ENCODE data around the gene CRTAC1. TPM values are rescaled to one million over a fixed set of nuclear protein-coding genes. Genes with fewer than 3 reads are reported as not detected.

CRTAC1 gene
- polyA plus RNA-seq, 2 of the 4 experiments (the other 2 are of a cell fraction), result 0.32 to 0.39 TPM

DNA sequence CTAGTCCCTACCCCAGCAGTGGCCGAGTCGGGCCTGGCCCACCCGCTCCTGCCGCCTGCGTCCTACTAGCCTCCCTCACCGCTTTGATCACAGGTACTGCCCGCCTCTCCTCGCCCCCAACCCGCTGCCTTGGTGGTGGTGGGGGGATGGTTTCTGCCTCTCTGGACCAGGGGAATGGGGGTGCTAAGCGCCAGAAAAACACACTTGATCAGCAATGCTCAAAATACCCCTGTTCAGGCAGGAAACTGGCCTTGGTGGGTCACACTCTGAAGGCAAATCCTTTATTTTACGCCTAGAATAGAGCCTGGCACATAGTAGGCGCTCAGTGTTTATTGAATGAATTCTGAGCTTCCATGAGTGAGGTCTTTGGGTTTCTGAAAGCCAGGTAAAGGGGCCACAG lies 1.0 kb upstream of the CRTAC1 start:
- Histone ChIP-seq H3K4me2 (no peak overlapping the region), H3K27ac (no peak overlapping the region), H3K9me3 (no peaks in the 10 kb centered on the region), H3K4me3 (no peak overlapping the region), H3K4me1 (peaks cover 15% of the 10 kb centered on the region; the same call in 1 of the 3 replicates)
- ChIA-PET CTCF (interaction anchor here (2.6 to 26.7 kb wide), 5 partner anchors 10 to 240 kb away, joined by 11 to 660 read pairs (median 42); no protein-coding TSS in a partner anchor), POLR2A (no interaction called here)
- no peak for TF ChIP-seq RARB (CRISPR knock-in tag; IDR thresholded peaks at IDR 0.05)
- TF ChIP-seq, protein P1, sequence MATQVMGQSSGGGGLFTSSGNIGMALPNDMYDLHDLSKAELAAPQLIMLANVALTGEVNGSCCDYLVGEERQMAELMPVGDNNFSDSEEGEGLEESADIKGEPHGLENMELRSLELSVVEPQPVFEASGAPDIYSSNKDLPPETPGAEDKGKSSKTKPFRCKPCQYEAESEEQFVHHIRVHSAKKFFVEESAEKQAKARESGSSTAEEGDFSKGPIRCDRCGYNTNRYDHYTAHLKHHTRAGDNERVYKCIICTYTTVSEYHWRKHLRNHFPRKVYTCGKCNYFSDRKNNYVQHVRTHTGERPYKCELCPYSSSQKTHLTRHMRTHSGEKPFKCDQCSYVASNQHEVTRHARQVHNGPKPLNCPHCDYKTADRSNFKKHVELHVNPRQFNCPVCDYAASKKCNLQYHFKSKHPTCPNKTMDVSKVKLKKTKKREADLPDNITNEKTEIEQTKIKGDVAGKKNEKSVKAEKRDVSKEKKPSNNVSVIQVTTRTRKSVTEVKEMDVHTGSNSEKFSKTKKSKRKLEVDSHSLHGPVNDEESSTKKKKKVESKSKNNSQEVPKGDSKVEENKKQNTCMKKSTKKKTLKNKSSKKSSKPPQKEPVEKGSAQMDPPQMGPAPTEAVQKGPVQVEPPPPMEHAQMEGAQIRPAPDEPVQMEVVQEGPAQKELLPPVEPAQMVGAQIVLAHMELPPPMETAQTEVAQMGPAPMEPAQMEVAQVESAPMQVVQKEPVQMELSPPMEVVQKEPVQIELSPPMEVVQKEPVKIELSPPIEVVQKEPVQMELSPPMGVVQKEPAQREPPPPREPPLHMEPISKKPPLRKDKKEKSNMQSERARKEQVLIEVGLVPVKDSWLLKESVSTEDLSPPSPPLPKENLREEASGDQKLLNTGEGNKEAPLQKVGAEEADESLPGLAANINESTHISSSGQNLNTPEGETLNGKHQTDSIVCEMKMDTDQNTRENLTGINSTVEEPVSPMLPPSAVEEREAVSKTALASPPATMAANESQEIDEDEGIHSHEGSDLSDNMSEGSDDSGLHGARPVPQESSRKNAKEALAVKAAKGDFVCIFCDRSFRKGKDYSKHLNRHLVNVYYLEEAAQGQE (IDR thresholded peaks at IDR 0.05), result no peak
- TF ChIP-seq, protein P2, sequence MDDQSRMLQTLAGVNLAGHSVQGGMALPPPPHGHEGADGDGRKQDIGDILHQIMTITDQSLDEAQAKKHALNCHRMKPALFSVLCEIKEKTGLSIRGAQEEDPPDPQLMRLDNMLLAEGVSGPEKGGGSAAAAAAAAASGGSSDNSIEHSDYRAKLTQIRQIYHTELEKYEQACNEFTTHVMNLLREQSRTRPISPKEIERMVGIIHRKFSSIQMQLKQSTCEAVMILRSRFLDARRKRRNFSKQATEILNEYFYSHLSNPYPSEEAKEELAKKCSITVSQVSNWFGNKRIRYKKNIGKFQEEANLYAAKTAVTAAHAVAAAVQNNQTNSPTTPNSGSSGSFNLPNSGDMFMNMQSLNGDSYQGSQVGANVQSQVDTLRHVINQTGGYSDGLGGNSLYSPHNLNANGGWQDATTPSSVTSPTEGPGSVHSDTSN (IDR thresholded peaks at IDR 0.05), result no peak
- no peak for TF ChIP-seq MAFK (IDR thresholded peaks at IDR 0.05; ENCODE audit: partially characterized antibody)
- TF ChIP-seq NR3C1 (IDR thresholded peaks at IDR 0.05), result no peak
- TF ChIP-seq CHD2 (IDR thresholded peaks at IDR 0.05; ENCODE audit: low read length, partially characterized antibody), result no peak
- TF ChIP-seq CBX2 (IDR thresholded peaks at IDR 0.05; ENCODE audit: borderline replicate concordance, low read depth), result no peak
- no peak for TF ChIP-seq MYC (IDR thresholded peaks at IDR 0.05; ENCODE audit: borderline replicate concordance, low read length)
- TF ChIP-seq HEYL (CRISPR knock-in tag; IDR thresholded peaks at IDR 0.05), result no peak
- no peak for TF ChIP-seq JUN (IDR thresholded peaks at IDR 0.05)
- no peak for TF ChIP-seq GATA3 (IDR thresholded peaks at IDR 0.05; ENCODE audit: borderline replicate concordance)
- no peak for TF ChIP-seq ZSCAN20 (CRISPR knock-in tag; IDR thresholded peaks at IDR 0.05)
- no peak for TF ChIP-seq ZC3H11A (IDR thresholded peaks at IDR 0.05)
- no peak for TF ChIP-seq MAZ (IDR thresholded peaks at IDR 0.05; ENCODE audit: borderline replicate concordance, low read depth, low read length)
- 89% methylated on average over 10 of the region's 12 CpGs for WGBS (ENCODE audit: missing lambda C conversion rate)
- DNase-seq (ENCODE audit: low read depth in 1 of 2, low spot score in 1 of 2), result no peak
- ATAC-seq, result no peak
- no peak for FAIRE-seq

DNA sequence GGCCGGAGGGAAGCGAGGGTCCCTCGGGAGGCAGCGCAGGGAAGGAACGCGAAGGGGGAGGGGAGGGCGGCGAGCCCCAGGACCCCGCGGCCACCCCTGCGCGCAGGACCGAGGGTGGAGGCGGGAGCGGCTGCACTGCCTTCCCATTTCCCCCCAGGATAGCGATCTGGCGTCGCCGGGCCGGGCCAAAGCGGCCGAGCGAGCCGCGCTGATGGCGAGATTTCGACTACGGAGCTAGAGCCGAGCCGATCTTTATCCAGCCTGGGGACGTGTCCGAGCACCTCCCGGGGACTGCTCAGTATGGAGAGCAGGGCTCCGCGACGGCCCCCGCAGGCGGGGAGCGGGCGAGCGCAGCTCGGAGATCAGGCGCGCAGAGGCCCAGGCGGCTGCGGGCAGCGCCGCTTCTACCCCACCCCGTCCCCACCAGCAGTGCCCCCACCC lies 590 bp upstream of the CRTAC1 start:
- WGBS (ENCODE audit: missing lambda C conversion rate), result 55% methylated on average over 22 of the region's 49 CpGs
- Histone ChIP-seq H3K9me3 (no peaks in the 10 kb centered on the region), H3K4me2 (peak overlapping the region; percentile 96), H3K4me3 (peak overlapping the region; percentile 46), H3K27ac (peak overlapping the region in 1 of 2 experiments; percentile 72; a peak in 2 of 6 replicates), H3K4me1 (peaks cover 15% of the 10 kb centered on the region; the same call in 1 of the 3 replicates)
- TF ChIP-seq SREBF2 (IDR thresholded peaks at IDR 0.05) (no peak), ZFP36 (IDR thresholded peaks at IDR 0.05; ENCODE audit: borderline replicate concordance, partially characterized antibody) (no peak), POLR2A (IDR thresholded peaks at IDR 0.05; ENCODE audit: low read length) (no peak), CHD4 (IDR thresholded peaks at IDR 0.05; ENCODE audit: borderline replicate concordance) (no peak)
- TF ChIP-seq, protein P3, sequence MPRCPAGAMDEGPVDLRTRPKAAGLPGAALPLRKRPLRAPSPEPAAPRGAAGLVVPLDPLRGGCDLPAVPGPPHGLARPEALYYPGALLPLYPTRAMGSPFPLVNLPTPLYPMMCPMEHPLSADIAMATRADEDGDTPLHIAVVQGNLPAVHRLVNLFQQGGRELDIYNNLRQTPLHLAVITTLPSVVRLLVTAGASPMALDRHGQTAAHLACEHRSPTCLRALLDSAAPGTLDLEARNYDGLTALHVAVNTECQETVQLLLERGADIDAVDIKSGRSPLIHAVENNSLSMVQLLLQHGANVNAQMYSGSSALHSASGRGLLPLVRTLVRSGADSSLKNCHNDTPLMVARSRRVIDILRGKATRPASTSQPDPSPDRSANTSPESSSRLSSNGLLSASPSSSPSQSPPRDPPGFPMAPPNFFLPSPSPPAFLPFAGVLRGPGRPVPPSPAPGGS (IDR thresholded peaks at IDR 0.05), result no peak
- no peak for ATAC-seq
- CTCF ChIA-PET, result interaction anchor here (2.6 to 26.7 kb wide), 5 partner anchors 11 to 239 kb away, joined by 11 to 660 read pairs (median 42); no protein-coding TSS in a partner anchor
- POLR2A ChIA-PET, result no interaction called here
- DNase-seq (ENCODE audit: low read depth in 1 of 2, low spot score in 1 of 2), result no peak
- no peak for FAIRE-seq

Data from A549 (cell line).